ENCODE measurements around the gene ATP2C1. TPM values are rescaled to one million over a fixed set of nuclear protein-coding genes. Genes with fewer than 3 reads are reported as not detected.
"Not testable (repeated sequence)": the region's sequence is repeated elsewhere in the genome, so short reads cannot be mapped to it uniquely, and the experiment has no call there.

The ATP2C1 gene
- polyA plus RNA-seq, 4 donors = 134 to 158 (median 144) TPM

GRCh38 chr3:131036200-131036816 lies 142.4 kb downstream of the ATP2C1 start:
- no peak for DNase-seq (ENCODE audit: low read depth in 4 of 4, low spot score in 3 of 4)

- no peak for DNase-seq (ENCODE audit: low read depth in 4 of 4, low spot score in 3 of 4)
Measured at GRCh38 chr3:131036986-131037385, 143.1 kb downstream of the ATP2C1 start.

GRCh38 chr3:131038326-131038725 lies 144.4 kb downstream of the ATP2C1 start:
- DNase-seq (ENCODE audit: low read depth in 4 of 4, low spot score in 3 of 4) = no peak

GRCh38 chr3:131042271-131042985 lies 148.5 kb downstream of the ATP2C1 start:
- not testable (repeated sequence) for DNase-seq (ENCODE audit: low read depth in 4 of 4, low spot score in 3 of 4)

GRCh38 chr3:131047582-131047981 lies 153.7 kb downstream of the ATP2C1 start:
- DNase-seq (ENCODE audit: low read depth in 4 of 4, low spot score in 3 of 4) = no peak

- no peak for DNase-seq (ENCODE audit: low read depth in 4 of 4, low spot score in 3 of 4)
Measured at GRCh38 chr3:131048030-131048429, 154.1 kb downstream of the ATP2C1 start.

GRCh38 chr3:131050001-131050400 lies 156.1 kb downstream of the ATP2C1 start:
- DNase-seq (ENCODE audit: low read depth in 4 of 4, low spot score in 3 of 4) = no peak

- DNase-seq (ENCODE audit: low read depth in 4 of 4, low spot score in 3 of 4) = no peak
Measured at GRCh38 chr3:131053043-131053859, 159.4 kb downstream of the ATP2C1 start.

Other genes with a start within 250 kb of the ATP2C1 start
- gene PIK3R4, start 147.3 kb upstream of the ATP2C1 start, polyA plus RNA-seq (ENCODE audit: insufficient read length in 4 of 4) = 10 to 100 TPM; 43.6 to 53.6 (median 47.7) TPM
- 10 to 100 TPM; 12.1 to 17.6 (median 15.0) TPM for gene ASTE1, start 132.7 kb downstream of the ATP2C1 start, polyA plus RNA-seq (ENCODE audit: insufficient read length in 4 of 4)
- 10 to 100 TPM; 17.1 to 23.7 (median 20.8) TPM for gene NEK11, start 132.8 kb downstream of the ATP2C1 start, polyA plus RNA-seq (ENCODE audit: insufficient read length in 4 of 4)

Measured in right renal pelvis (tissue), 4 donors.